HCT116 (cell line): Measurements from ENCODE around the gene MOCS1. TPM values are rescaled to one million over a fixed set of nuclear protein-coding genes. Genes with fewer than 3 reads are reported as not detected.

Experiments used
- ATAC-seq: fragments of 200-7000 bp; cut with Tn5 transposase; 2 replicates; pipeline ENCODE4 v1.9.1; 2020; ENCODE audit warnings: mild to moderate bottlenecking, moderate library complexity
- BruUV-seq: library from RNA; stranded (reverse); fragments of 400-500 nt; replicated peaks from 2 replicates; lab custom pipeline; 2021; lab: Mats Ljungman, UMichigan
- CTCF ChIA-PET: fragments of 300-600 bp; sonication (Branson Sonifier 250); formaldehyde crosslinking; loops from one replicate; lab custom pipeline; 2021; ENCODE audit warnings: antibody characterized with exemption; lab: Charles Lee
- POLR2A ChIA-PET: fragments of 300-600, 350-600 bp; sonication (Branson Sonifier 250); formaldehyde crosslinking; loops from one replicate; lab custom pipeline; 2021; ENCODE audit warnings: antibody characterized with exemption; lab: Charles Lee
- RAD21 ChIA-PET, 2 experiments: fragments of 300-600 bp; sonication (Branson Sonifier 250); formaldehyde crosslinking; loops; one replicate each; lab custom pipeline; 2023; ENCODE audit warnings: low total read pairs in 2 of 2; ENCODE audit not compliant: uncharacterized antibody in 2 of 2, unreplicated experiment in 2 of 2, low non-redundant PET in 1 of 2; lab: Charles Lee
- DNase-seq: peaks from one replicate; pipeline ENCODE4 v3.0.0-alpha.2; 2010; ENCODE audit warnings: low read depth, low spot score
- H2AFZ ChIP-seq: fragments of 200-600 bp; shearing (Covaris generic), sonication (generic); 2 replicates; pipeline ENCODE4 v1.6.1; 2017; ENCODE audit warnings: low read depth, mixed run types, mixed read lengths, antibody characterized with exemption, low read length; ENCODE audit not compliant: poor library complexity, severe bottlenecking
- H3K27ac ChIP-seq: 2 replicates; pipeline ENCODE4 v1.5.1; 2012; ENCODE audit warnings: low read depth, low read length
- H3K27me3 ChIP-seq: fragments of 200-600 bp; sonication (generic); 2 replicates; pipeline ENCODE4 v1.6.1; 2016; ENCODE audit warnings: mixed run types, low read length, mixed read lengths; ENCODE audit not compliant: insufficient read depth
- H3K36me3 ChIP-seq, 2 experiments: fragments of 200-500 bp in 1 of 2; fragments of 200-600 bp in 1 of 2; sonication (Bioruptor generic) in 1 of 2; sonication (generic) in 1 of 2; 2 replicates each; pipeline versions ENCODE4 v1.5.1 to v1.6.1; 2014 to 2016; ENCODE audit warnings: low read length in 2 of 2, inconsistent platforms in 1 of 2, mixed read lengths in 1 of 2, mixed run types in 1 of 2; ENCODE audit not compliant: insufficient read depth in 2 of 2, control insufficient read depth in 1 of 2
- H3K4me1 ChIP-seq, 2 experiments: fragments of 200-600 bp in 1 of 2; sonication (generic) in 1 of 2; 2 replicates each; pipeline versions ENCODE4 v1.5.1 to v1.6.1; 2012 to 2017; ENCODE audit warnings: low read length in 2 of 2, inconsistent platforms in 1 of 2, mild to moderate bottlenecking in 1 of 2, mixed read lengths in 1 of 2, mixed run types in 1 of 2, moderate library complexity in 1 of 2; ENCODE audit not compliant: insufficient read depth in 2 of 2, control insufficient read depth in 1 of 2
- H3K4me2 ChIP-seq: fragments of 200-600 bp; sonication (generic); 2 replicates; pipeline ENCODE4 v1.6.1; 2017; ENCODE audit warnings: mixed run types, low read length, mixed read lengths
- H3K4me3 ChIP-seq, 2 experiments: fragments of 200-600 bp in 1 of 2; sonication (generic) in 1 of 2; replicated peaks in 1 of 2; 2 replicates each; pipeline ENCODE4 v1.5.1; 2011 to 2016; ENCODE audit warnings: low read length in 2 of 2, control low read depth in 1 of 2, low read depth in 1 of 2, mild to moderate bottlenecking in 1 of 2, mixed read lengths in 1 of 2, mixed run types in 1 of 2
- H3K79me2 ChIP-seq: fragments of 200-600 bp; sonication (generic); 2 replicates; pipeline ENCODE4 v1.6.1; 2017; ENCODE audit warnings: mild to moderate bottlenecking, mixed run types, low read length, moderate library complexity, mixed read lengths; ENCODE audit not compliant: insufficient read depth
- H3K9ac ChIP-seq: fragments of 200-600 bp; sonication (generic); 2 replicates; pipeline ENCODE4 v1.6.1; 2016; ENCODE audit warnings: low read length, mixed read lengths
- H3K9me2 ChIP-seq: fragments of 200-600 bp; sonication (generic), shearing (Covaris generic); 2 replicates; pipeline ENCODE4 v1.6.1; 2017; ENCODE audit warnings: mixed run types, mild to moderate bottlenecking, moderate library complexity; ENCODE audit not compliant: insufficient read depth
- H3K9me3 ChIP-seq, 2 experiments: fragments of 200-500 bp in 1 of 2; fragments of 200-600 bp in 1 of 2; sonication (Bioruptor generic) in 1 of 2; sonication (generic) in 1 of 2; 2 replicates each; pipeline ENCODE4 v1.6.1; 2014 to 2017; ENCODE audit warnings: low read length in 2 of 2, mixed read lengths in 2 of 2, inconsistent platforms in 1 of 2, low read depth in 1 of 2, mild to moderate bottlenecking in 1 of 2, mixed run types in 1 of 2, moderate library complexity in 1 of 2; ENCODE audit not compliant: control insufficient read depth in 1 of 2, insufficient read depth in 1 of 2
- H4K20me1 ChIP-seq: fragments of 200-600 bp; sonication (generic), shearing (Covaris generic); 2 replicates; pipeline ENCODE4 v1.6.1; 2017; ENCODE audit warnings: mixed run types, mild to moderate bottlenecking, moderate library complexity; ENCODE audit not compliant: insufficient read depth
- EGR1 ChIP-seq: IDR thresholded peaks from 2 replicates; pipeline ENCODE4 v1.6.1; 2012; ENCODE audit warnings: low read depth
- FOSL1 ChIP-seq: IDR thresholded peaks from 2 replicates; pipeline ENCODE4 v1.6.1; 2012; ENCODE audit warnings: low read depth
- MAX ChIP-seq: IDR thresholded peaks from 2 replicates; pipeline ENCODE4 v1.6.1; 2012
- POLR2A ChIP-seq: IDR thresholded peaks from 2 replicates; pipeline ENCODE4 v1.7.0; 2011; ENCODE audit warnings: borderline replicate concordance; ENCODE audit not compliant: insufficient read depth, insufficient read length; ENCODE audit errors: extremely low read depth
- POLR2AphosphoS5 ChIP-seq: IDR thresholded peaks from 2 replicates; pipeline ENCODE4 v1.6.1; 2011; ENCODE audit warnings: mild to moderate bottlenecking, low read depth, low read length, moderate library complexity
- SRF ChIP-seq: IDR thresholded peaks from 2 replicates; pipeline ENCODE4 v1.6.1; 2012; ENCODE audit warnings: low read depth
- intact Hi-C: fragments of 100-400 bp; cut with micrococcal nuclease; formaldehyde crosslinking; loops from 2 replicates; pipeline ENCODE4 v1.10.0; 2022
- total RNA-seq: library from RNA; stranded (reverse); gene quantifications from one replicate; pipeline ENCODE4 v1.2.1, GENCODE V29; 2021; ENCODE audit not compliant: unreplicated experiment
- TF ChIP-seq, protein P1 (sequence below): IDR thresholded peaks from 2 replicates; pipeline ENCODE4 v1.6.1; 2012; ENCODE audit warnings: low read depth

Gene MOCS1
- total RNA-seq, 1 experiment from 2014 or later: 9.3 TPM

GRCh38 chr6:39901670-39902069, 32.6 kb downstream of the MOCS1 start:
- no peak for TF ChIP-seq EGR1
- H3K36me3 ChIP-seq: no peaks in the 10 kb centered on the region
- CTCF ChIA-PET: no interaction called here
- no peaks in the 10 kb centered on the region for H3K79me2 ChIP-seq
- no peaks in the 10 kb centered on the region for H3K9me2 ChIP-seq
- no peak for DNase-seq
- no peak for ATAC-seq
- peaks cover 26% of the 10 kb centered on the region for H3K27me3 ChIP-seq
- H3K4me3 ChIP-seq: no peak overlapping the region
- no peaks in the 10 kb centered on the region for H4K20me1 ChIP-seq
- no peaks in the 10 kb centered on the region for H3K9me3 ChIP-seq
- H3K4me1 ChIP-seq: no peaks in the 10 kb centered on the region
- POLR2A ChIA-PET: no interaction called here
- H3K27ac ChIP-seq: no peak overlapping the region
- RAD21 ChIA-PET: no interaction called here
- no TSS peak for BruUV-seq
- intact Hi-C loops: no loop called here
- H3K9ac ChIP-seq: no peak overlapping the region
- no peak overlapping the region for H3K4me2 ChIP-seq
- H2AFZ ChIP-seq: no peak overlapping the region

DNA sequence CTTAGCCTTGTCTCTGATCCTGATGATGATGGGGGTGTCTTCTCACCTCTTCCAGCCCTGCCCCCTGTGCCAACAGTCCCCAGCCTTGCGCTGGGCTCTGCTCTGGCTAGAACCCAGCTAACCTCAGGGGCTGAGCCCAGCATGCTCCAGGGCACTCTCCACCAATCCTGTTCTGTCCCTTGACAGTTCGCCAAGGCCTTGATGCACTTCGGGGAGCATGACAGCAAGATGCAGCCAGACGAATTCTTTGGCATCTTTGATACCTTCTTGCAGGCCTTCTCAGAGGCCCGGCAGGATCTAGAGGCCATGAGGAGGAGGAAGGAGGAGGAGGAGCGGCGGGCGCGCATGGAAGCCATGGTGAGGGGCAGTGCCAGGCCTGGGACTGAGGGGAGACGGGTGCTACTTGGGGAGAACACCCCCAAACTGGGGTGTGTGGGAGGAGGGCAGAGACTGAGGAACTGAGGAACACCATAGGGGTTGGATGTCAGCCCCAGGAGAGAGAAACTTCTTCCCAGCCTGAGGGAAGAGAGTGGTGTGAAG, 33.1 kb downstream of the MOCS1 start:
- Histone ChIP-seq H3K9me2 (no peaks in the 10 kb centered on the region), H3K27ac (no peak overlapping the region), H3K9ac (no peak overlapping the region), H3K4me3 (no peak overlapping the region), H3K36me3 (no peaks in the 10 kb centered on the region), H3K79me2 (no peaks in the 10 kb centered on the region), H3K27me3 (peaks cover 26% of the 10 kb centered on the region), H4K20me1 (no peaks in the 10 kb centered on the region), H3K9me3 (no peaks in the 10 kb centered on the region), H3K4me2 (no peak overlapping the region), H2AFZ (no peak overlapping the region), H3K4me1 (no peaks in the 10 kb centered on the region)
- intact Hi-C loops: no loop called here
- TF ChIP-seq SRF (no peak), POLR2AphosphoS5 (no peak), POLR2A (no peak), FOSL1 (no peak), MAX (no peak)
- TF ChIP-seq, protein P1, sequence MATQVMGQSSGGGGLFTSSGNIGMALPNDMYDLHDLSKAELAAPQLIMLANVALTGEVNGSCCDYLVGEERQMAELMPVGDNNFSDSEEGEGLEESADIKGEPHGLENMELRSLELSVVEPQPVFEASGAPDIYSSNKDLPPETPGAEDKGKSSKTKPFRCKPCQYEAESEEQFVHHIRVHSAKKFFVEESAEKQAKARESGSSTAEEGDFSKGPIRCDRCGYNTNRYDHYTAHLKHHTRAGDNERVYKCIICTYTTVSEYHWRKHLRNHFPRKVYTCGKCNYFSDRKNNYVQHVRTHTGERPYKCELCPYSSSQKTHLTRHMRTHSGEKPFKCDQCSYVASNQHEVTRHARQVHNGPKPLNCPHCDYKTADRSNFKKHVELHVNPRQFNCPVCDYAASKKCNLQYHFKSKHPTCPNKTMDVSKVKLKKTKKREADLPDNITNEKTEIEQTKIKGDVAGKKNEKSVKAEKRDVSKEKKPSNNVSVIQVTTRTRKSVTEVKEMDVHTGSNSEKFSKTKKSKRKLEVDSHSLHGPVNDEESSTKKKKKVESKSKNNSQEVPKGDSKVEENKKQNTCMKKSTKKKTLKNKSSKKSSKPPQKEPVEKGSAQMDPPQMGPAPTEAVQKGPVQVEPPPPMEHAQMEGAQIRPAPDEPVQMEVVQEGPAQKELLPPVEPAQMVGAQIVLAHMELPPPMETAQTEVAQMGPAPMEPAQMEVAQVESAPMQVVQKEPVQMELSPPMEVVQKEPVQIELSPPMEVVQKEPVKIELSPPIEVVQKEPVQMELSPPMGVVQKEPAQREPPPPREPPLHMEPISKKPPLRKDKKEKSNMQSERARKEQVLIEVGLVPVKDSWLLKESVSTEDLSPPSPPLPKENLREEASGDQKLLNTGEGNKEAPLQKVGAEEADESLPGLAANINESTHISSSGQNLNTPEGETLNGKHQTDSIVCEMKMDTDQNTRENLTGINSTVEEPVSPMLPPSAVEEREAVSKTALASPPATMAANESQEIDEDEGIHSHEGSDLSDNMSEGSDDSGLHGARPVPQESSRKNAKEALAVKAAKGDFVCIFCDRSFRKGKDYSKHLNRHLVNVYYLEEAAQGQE: no peak
- RAD21 ChIA-PET: no interaction called here
- DNase-seq: no peak
- POLR2A ChIA-PET: no interaction called here
- ATAC-seq: no peak
- BruUV-seq: no TSS peak
- CTCF ChIA-PET: interaction anchor here (1.8 kb wide), 1 partner anchor 35 kb away, joined by 4 read pairs; no protein-coding TSS in a partner anchor
